ENCODE measurements around the gene MPG. TPM values are rescaled to one million over a fixed set of nuclear protein-coding genes. Genes with fewer than 3 reads are reported as not detected.

Gene MPG
- polyA plus RNA-seq, 4 donors: 31.1 to 76.7 (median 68.1) TPM

- Histone ChIP-seq H3K9me3 (ENCODE audit: control insufficient read depth in 2 of 2, insufficient read depth in 1 of 2, low read depth in 1 of 2, low read length in 1 of 2) (no peaks in the 10 kb centered on the region), H3K36me3 (ENCODE audit: control insufficient read depth in 3 of 3, insufficient read depth in 2 of 3, low read depth in 1 of 3, low read length in 3 of 3) (peaks cover 0 to 7% (median 2%) of the 10 kb centered on the region in 3 donors), H3K27me3 (ENCODE audit: control insufficient read depth in 3 of 3, insufficient read depth in 3 of 3, low read length in 3 of 3) (peaks cover 0 to 7% (median 5%) of the 10 kb centered on the region in 3 donors), H3K4me1 (ENCODE audit: control insufficient read depth in 3 of 3, insufficient read depth in 2 of 3, low read depth in 1 of 3, low read length in 2 of 3) (peaks cover 0 to 46% (median 8%) of the 10 kb centered on the region in 3 donors), H3K4me3 (ENCODE audit: low read depth in 1 of 3, low read length in 3 of 3) (no peak overlapping the region), H3K27ac (ENCODE audit: low read depth in 1 of 3, low read length in 2 of 3) (peak overlapping the region in 2 of 3 donors; percentile 67 to 82)
- DNase-seq (no peak), FAIRE-seq (no peak)
- 83 to 91% (median 86%) methylated on average over 15 to 16 of the region's 16 CpGs for WGBS, 3 donors
Observed at GRCh38 chr16:74747-75334, 3.2 kb upstream of the MPG start.

GRCh38 chr16:75580-76501, 2.2 kb upstream of the MPG start:
- no peak overlapping the region for H3K4me3 ChIP-seq (ENCODE audit: low read depth in 1 of 3, low read length in 3 of 3)
- DNase-seq (peak in 1 of 2 donors; percentile 63), FAIRE-seq (no peak)
- peaks cover 0 to 45% (median 8%) of the 10 kb centered on the region in 3 donors for H3K4me1 ChIP-seq (ENCODE audit: control insufficient read depth in 3 of 3, insufficient read depth in 2 of 3, low read depth in 1 of 3, low read length in 2 of 3)
- H3K36me3 ChIP-seq (ENCODE audit: control insufficient read depth in 3 of 3, insufficient read depth in 2 of 3, low read depth in 1 of 3, low read length in 3 of 3): peaks cover 0 to 14% (median 2%) of the 10 kb centered on the region in 3 donors
- peak overlapping the region; percentile 6 to 82 (median 70) for H3K27ac ChIP-seq (ENCODE audit: low read depth in 1 of 3, low read length in 2 of 3)
- peaks cover 0 to 7% (median 5%) of the 10 kb centered on the region in 3 donors for H3K27me3 ChIP-seq (ENCODE audit: control insufficient read depth in 3 of 3, insufficient read depth in 3 of 3, low read length in 3 of 3)
- no peaks in the 10 kb centered on the region for H3K9me3 ChIP-seq (ENCODE audit: control insufficient read depth in 2 of 2, insufficient read depth in 1 of 2, low read depth in 1 of 2, low read length in 1 of 2)
- WGBS, 3 donors: 34 to 49% (median 47%) methylated on average over 11 of the region's 11 CpGs

- Histone ChIP-seq H3K36me3 (ENCODE audit: control insufficient read depth in 3 of 3, insufficient read depth in 2 of 3, low read depth in 1 of 3, low read length in 3 of 3) (peaks cover 0 to 19% (median 2%) of the 10 kb centered on the region in 3 donors), H3K9me3 (ENCODE audit: control insufficient read depth in 2 of 2, insufficient read depth in 1 of 2, low read depth in 1 of 2, low read length in 1 of 2) (no peaks in the 10 kb centered on the region), H3K27ac (ENCODE audit: low read depth in 1 of 3, low read length in 2 of 3) (peak overlapping the region in 2 of 3 donors; percentile 70 to 86), H3K4me3 (ENCODE audit: low read depth in 1 of 3, low read length in 3 of 3) (peak overlapping the region in 2 of 3 donors; percentile 66 to 83), H3K4me1 (ENCODE audit: control insufficient read depth in 3 of 3, insufficient read depth in 2 of 3, low read depth in 1 of 3, low read length in 2 of 3) (peaks cover 0 to 36% (median 8%) of the 10 kb centered on the region in 3 donors), H3K27me3 (ENCODE audit: control insufficient read depth in 3 of 3, insufficient read depth in 3 of 3, low read length in 3 of 3) (peaks cover 0 to 3% (median 0%) of the 10 kb centered on the region in 3 donors)
- 21 to 23% (median 23%) methylated on average over 12 to 13 of the region's 13 CpGs for WGBS, 3 donors
- peak; percentile 47 to 57 for DNase-seq
- no peak for FAIRE-seq
Observed at GRCh38 chr16:76535-77272, 1.3 kb upstream of the MPG start.

GRCh38 chr16:77273-77806, 685 bp upstream of the MPG start:
- Histone ChIP-seq H3K9me3 (ENCODE audit: control insufficient read depth in 2 of 2, insufficient read depth in 1 of 2, low read depth in 1 of 2, low read length in 1 of 2) (no peaks in the 10 kb centered on the region), H3K36me3 (ENCODE audit: control insufficient read depth in 3 of 3, insufficient read depth in 2 of 3, low read depth in 1 of 3, low read length in 3 of 3) (peaks cover 0 to 22% (median 2%) of the 10 kb centered on the region in 3 donors), H3K4me1 (ENCODE audit: control insufficient read depth in 3 of 3, insufficient read depth in 2 of 3, low read depth in 1 of 3, low read length in 2 of 3) (peaks cover 0 to 33% (median 8%) of the 10 kb centered on the region in 3 donors), H3K27ac (ENCODE audit: low read depth in 1 of 3, low read length in 2 of 3) (peak overlapping the region; percentile 66 to 86 (median 70)), H3K4me3 (ENCODE audit: low read depth in 1 of 3, low read length in 3 of 3) (peak overlapping the region; percentile 66 to 83 (median 72)), H3K27me3 (ENCODE audit: control insufficient read depth in 3 of 3, insufficient read depth in 3 of 3, low read length in 3 of 3) (no peaks in the 10 kb centered on the region)
- no peak for FAIRE-seq
- DNase-seq: peak; percentile 30 to 69
- 9 to 21% (median 15%) methylated on average over 21 to 31 of the region's 31 CpGs for WGBS, 3 donors

GRCh38 chr16:78444-79150, 572 bp downstream of the MPG start:
- no peak for DNase-seq
- Histone ChIP-seq H3K27me3 (ENCODE audit: control insufficient read depth in 3 of 3, insufficient read depth in 3 of 3, low read length in 3 of 3) (no peaks in the 10 kb centered on the region), H3K36me3 (ENCODE audit: control insufficient read depth in 3 of 3, insufficient read depth in 2 of 3, low read depth in 1 of 3, low read length in 3 of 3) (peaks cover 0 to 32% (median 2%) of the 10 kb centered on the region in 3 donors), H3K4me3 (ENCODE audit: low read depth in 1 of 3, low read length in 3 of 3) (peak overlapping the region; percentile 62 to 83 (median 72)), H3K9me3 (ENCODE audit: control insufficient read depth in 2 of 2, insufficient read depth in 1 of 2, low read depth in 1 of 2, low read length in 1 of 2) (no peaks in the 10 kb centered on the region), H3K27ac (ENCODE audit: low read depth in 1 of 3, low read length in 2 of 3) (peak overlapping the region in 2 of 3 donors; percentile 66 to 91), H3K4me1 (ENCODE audit: control insufficient read depth in 3 of 3, insufficient read depth in 2 of 3, low read depth in 1 of 3, low read length in 2 of 3) (peaks cover 0 to 29% (median 8%) of the 10 kb centered on the region in 3 donors)
- FAIRE-seq: no peak
- WGBS, 3 donors: 7 to 10% (median 9%) methylated on average over 36 of the region's 36 CpGs

GRCh38 chr16:79151-80054, 1.4 kb downstream of the MPG start:
- H3K27ac ChIP-seq (ENCODE audit: low read depth in 1 of 3, low read length in 2 of 3): peak overlapping the region in 1 of 3 donors; percentile 91

GRCh38 chr16:83060-83603, 5.1 kb downstream of the MPG start:
- WGBS, 3 donors: 87 to 92% (median 91%) methylated on average over 28 to 31 of the region's 31 CpGs
- no peaks in the 10 kb centered on the region for H3K27me3 ChIP-seq (ENCODE audit: control insufficient read depth in 3 of 3, insufficient read depth in 3 of 3, low read length in 3 of 3)
- no peaks in the 10 kb centered on the region for H3K4me1 ChIP-seq (ENCODE audit: control insufficient read depth in 3 of 3, insufficient read depth in 2 of 3, low read depth in 1 of 3, low read length in 2 of 3)
- H3K27ac ChIP-seq (ENCODE audit: low read depth in 1 of 3, low read length in 2 of 3): no peak overlapping the region
- no peak for DNase-seq
- no peak overlapping the region for H3K4me3 ChIP-seq (ENCODE audit: low read depth in 1 of 3, low read length in 3 of 3)
- H3K36me3 ChIP-seq (ENCODE audit: control insufficient read depth in 3 of 3, insufficient read depth in 2 of 3, low read depth in 1 of 3, low read length in 3 of 3): peaks cover 2 to 72% (median 5%) of the 10 kb centered on the region in 3 donors
- no peaks in the 10 kb centered on the region for H3K9me3 ChIP-seq (ENCODE audit: control insufficient read depth in 2 of 2, insufficient read depth in 1 of 2, low read depth in 1 of 2, low read length in 1 of 2)
- no peak for FAIRE-seq

More at GRCh38 chr16:79151-80054, 1.4 kb downstream of the MPG start:
- 77 to 87% (median 84%) methylated on average over 32 of the region's 32 CpGs for WGBS, 3 donors
- Histone ChIP-seq H3K4me3 (ENCODE audit: low read depth in 1 of 3, low read length in 3 of 3) (peak overlapping the region in 1 of 3 donors; percentile 62), H3K36me3 (ENCODE audit: control insufficient read depth in 3 of 3, insufficient read depth in 2 of 3, low read depth in 1 of 3, low read length in 3 of 3) (peaks cover 0 to 40% (median 2%) of the 10 kb centered on the region in 3 donors), H3K4me1 (ENCODE audit: control insufficient read depth in 3 of 3, insufficient read depth in 2 of 3, low read depth in 1 of 3, low read length in 2 of 3) (peaks cover 0 to 29% (median 8%) of the 10 kb centered on the region in 3 donors), H3K9me3 (ENCODE audit: control insufficient read depth in 2 of 2, insufficient read depth in 1 of 2, low read depth in 1 of 2, low read length in 1 of 2) (no peaks in the 10 kb centered on the region), H3K27me3 (ENCODE audit: control insufficient read depth in 3 of 3, insufficient read depth in 3 of 3, low read length in 3 of 3) (no peaks in the 10 kb centered on the region)
- no peak for DNase-seq
- FAIRE-seq: no peak

All from small intestine (tissue), 7 donors.